Activated effector memory CD4-positive, alpha-beta T cell treated with anti-CD3 and anti-CD28 coated beads, Interleukin-2, amount 50 U/mL, for 16 hours (primary cell): ENCODE data around the gene PHF14.

Experiments used
- DNase-seq: peaks from one replicate; pipeline ENCODE4 v3.0.0-alpha.2; 2020

The PHF14 gene

DNA sequence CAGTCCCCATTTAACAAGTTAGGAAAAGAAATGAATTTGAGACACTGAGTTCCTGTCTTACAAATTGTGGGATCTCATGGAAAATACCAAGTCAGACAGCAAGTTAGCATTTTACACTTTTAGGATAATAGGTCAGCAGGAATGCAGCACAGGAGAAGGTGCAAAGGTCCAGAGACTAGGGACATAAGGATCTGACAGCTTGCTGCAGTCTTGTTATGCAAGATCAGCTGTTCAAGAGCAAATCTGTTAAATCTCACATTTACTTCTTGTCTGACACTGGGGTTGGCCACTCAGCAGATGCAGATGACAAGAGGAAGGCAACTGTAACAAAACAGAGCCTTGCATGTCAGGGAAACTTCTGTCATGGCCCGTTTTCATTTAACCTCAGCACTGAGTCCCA lies 239.6 kb downstream of the PHF14 start:
- no peak for DNase-seq

DNA sequence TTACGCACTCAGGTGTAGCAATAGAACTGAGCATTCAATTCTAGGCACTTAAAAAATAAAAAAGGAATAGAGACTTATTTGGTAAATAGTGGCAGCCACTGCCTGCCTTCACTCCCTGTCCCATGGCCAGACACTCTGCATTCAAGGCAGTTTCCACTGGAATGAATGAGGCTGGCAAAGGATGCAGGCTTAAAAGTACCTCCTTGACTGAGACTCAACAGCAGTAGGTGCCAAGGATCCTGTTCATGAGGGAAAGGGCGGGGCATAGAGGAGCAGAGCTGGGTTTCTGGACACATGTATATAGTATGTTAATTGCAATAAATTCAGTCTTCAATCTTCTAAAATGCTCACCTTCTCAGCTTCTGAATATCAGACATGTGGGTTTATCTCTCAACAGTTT lies 242.6 kb downstream of the PHF14 start:
- DNase-seq, result no peak

DNA sequence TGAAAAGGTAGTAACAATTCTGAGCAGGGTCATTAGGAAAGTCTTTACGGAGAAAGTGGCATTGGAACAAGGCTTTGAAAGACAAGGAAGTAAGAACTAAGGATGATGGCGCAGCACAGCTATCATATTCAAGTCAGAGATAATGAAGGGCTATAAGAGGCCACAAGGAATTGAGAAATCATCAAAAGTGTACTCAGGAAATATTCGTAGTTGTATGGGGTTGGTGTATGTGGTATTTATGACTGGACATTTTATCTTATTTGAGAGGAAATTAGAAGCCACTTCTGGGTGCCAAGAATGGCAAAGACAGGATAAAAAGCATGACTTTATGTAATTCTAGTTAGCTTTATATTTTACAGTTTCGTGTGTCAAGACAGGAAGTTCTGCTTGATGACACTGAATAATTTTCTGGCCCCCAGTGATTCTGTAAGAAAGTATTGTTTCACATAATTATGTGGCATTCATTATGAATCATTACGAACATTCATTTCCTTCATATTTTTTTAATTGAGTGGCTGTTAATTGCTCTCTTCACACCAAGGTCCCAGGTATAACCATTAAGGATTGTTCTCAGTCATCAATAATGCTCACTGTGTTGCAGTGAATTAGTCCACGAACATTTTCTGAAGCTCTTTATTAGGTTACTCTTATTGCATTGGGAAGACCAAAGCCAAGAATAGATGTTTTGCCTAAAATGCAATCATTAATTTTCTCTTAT lies 244.3 kb downstream of the PHF14 start:
- no peak for DNase-seq
